Astrocyte (in vitro differentiated cells and primary cell): ENCODE results near the gene CCDC57.

Experiments
- EZH2 ChIP-seq: IDR thresholded peaks from 2 replicates; pipeline ENCODE4 v1.6.1; 2012; ENCODE audit warnings: mild to moderate bottlenecking, low read length, inconsistent platforms; ENCODE audit not compliant: insufficient read depth
- TF ChIP-seq, protein P1 (sequence below): IDR thresholded peaks from 2 replicates; pipeline ENCODE4 v1.5.1; 2011; ENCODE audit warnings: low read depth, mild to moderate bottlenecking, inconsistent platforms, low read length, moderate library complexity; ENCODE audit not compliant: insufficient read depth

DNA sequence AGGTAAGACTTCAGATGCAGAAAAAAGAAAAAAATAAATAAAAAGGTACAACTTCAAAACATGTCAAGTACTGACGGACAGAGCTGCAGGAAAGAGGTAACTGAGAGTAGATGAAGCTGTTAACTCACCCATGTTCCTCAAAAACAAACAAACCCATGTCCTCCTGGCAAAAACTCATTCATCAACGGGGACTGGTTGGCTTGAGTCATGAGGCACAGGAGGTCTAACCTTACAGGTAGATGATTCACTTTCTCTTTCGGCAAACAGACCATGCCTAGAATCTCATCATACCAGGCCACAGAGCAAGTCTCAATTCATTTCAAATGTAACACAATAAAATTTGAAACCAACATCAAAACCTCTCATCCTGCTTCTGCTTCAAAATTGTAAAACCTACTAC is 102.3 kb downstream of the CCDC57 start:
- TF ChIP-seq EZH2: no peak
- TF ChIP-seq, protein P1, sequence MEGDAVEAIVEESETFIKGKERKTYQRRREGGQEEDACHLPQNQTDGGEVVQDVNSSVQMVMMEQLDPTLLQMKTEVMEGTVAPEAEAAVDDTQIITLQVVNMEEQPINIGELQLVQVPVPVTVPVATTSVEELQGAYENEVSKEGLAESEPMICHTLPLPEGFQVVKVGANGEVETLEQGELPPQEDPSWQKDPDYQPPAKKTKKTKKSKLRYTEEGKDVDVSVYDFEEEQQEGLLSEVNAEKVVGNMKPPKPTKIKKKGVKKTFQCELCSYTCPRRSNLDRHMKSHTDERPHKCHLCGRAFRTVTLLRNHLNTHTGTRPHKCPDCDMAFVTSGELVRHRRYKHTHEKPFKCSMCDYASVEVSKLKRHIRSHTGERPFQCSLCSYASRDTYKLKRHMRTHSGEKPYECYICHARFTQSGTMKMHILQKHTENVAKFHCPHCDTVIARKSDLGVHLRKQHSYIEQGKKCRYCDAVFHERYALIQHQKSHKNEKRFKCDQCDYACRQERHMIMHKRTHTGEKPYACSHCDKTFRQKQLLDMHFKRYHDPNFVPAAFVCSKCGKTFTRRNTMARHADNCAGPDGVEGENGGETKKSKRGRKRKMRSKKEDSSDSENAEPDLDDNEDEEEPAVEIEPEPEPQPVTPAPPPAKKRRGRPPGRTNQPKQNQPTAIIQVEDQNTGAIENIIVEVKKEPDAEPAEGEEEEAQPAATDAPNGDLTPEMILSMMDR: no peak
